Left kidney (tissue), 8 donors: Measurements from ENCODE around the gene SCGB1D4. TPM values are rescaled to one million over a fixed set of nuclear protein-coding genes. Genes with fewer than 3 reads are reported as not detected.
"Not testable (repeated sequence)": the region's sequence is repeated elsewhere in the genome, so short reads cannot be mapped to it uniquely, and the experiment has no call there.

Source experiments
- DNase-seq: peaks from one replicate; pipeline ENCODE4 v3.0.0-alpha.2; 2013
- long read RNA-seq, 8 donors: transcript quantifications; one replicate each; lab custom pipeline, GENCODE V29; 2026
- polyA plus RNA-seq: library from polyadenylated mRNA; unstranded; fragments of 120-200 nt; gene quantifications from one replicate; pipeline ENCODE4 v1.2.1, GENCODE V29; 2013; ENCODE audit not compliant: insufficient read length

Gene SCGB1D4, protein sequence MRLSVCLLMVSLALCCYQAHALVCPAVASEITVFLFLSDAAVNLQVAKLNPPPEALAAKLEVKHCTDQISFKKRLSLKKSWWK
- polyA plus RNA-seq = not detected
- long read RNA-seq, donor 1 = 0 reads
- long read RNA-seq, donor 2 = 0 reads
- long read RNA-seq, donor 3 = 0 reads
- long read RNA-seq, donor 4 = 0 reads
- long read RNA-seq, donor 5 = 0 reads
- long read RNA-seq, donor 6 = 0 reads
- long read RNA-seq, donor 7 = 0 reads
- long read RNA-seq, donor 8 = 0 reads

DNA sequence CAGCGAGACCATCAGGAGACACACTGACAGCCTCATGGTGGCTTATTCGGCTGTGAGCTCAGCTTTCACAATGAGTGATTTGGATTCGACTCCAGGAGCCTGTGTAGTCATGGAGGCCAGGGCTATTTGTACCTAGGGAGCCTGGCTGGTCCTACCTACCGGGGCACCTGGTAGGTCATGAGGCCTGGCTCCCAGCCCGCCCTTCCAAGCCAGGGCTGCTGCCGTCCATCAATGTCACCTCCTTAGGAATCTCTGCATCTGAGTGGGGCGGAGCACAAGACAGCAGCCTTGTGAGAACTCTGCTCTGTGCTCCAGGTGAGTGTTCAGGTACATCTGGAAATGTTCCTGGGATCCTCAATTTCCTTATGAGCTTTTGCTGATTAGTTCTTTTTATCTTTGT is at the start of gene SCGB1D4:
TSS of gene SCGB1D4 (minus strand) at position 101 of the 400 bp plus-strand sequence. CDS start at position 36, 65 bp downstream.
- DNase-seq = no peak

DNA sequence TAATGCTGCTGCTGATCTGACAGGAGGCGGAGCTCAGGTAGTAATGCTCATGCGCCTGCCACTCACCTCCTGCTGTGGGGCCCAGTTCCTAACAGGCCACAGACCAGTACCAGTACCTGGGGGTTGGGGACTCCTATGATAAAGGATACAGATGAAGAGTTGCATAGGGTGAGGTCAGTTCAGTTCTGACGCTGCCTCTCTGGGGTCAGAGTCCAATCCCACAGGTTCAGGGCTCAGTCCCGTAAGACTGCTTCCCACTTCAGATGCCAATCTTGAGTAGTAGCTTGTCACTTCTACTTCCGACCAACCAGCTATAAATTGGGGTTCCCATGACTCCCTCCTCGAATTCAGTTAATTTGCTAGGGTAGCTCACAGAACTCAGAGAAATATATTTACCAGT is 47.0 kb upstream of the SCGB1D4 start:
- no peak for DNase-seq

DNA sequence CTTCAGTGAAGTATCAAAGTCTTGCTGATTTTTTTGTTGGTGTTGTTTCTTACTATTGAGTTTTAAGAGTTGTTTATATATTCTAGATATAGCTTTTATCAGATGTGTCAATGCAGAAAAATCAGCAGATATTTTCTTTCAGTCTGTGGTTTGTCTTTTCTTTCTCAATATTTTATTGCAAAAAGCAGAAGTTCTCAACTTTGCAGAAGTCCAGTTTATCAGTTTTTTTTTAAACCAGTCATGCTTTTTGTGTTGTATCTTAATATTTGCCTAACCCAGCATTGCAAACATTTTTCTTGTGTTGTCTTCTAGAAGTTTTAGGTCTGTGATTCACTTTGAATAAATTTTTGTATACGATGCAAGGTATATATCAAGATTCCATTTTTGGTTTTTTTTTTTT is 45.3 kb upstream of the SCGB1D4 start:
- DNase-seq = no peak

DNA sequence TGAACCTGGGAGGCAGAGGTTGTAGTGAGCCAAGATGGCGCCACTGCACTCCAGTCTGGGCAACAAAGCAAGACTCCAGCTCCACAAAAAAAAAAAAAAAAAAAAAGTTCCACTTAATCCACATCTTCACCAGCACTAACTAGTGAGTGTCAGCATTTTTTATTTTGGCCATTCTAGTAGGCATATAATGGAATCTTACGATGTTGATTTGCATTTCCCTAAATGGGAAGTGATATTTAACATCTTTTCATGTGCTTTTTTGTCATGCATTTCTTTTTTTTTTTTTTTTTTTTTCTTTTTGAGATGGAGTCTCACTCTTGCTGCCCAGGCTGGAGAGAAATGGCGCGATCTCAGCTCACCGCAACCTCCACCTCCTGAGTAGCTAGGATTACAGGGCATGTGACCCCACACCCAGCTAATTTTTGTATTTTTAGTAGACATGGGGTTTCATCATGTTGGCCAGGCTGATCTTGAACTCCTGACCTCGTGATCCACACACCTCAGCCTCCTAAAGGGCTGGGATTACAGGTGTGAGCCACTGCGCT is 44.8 kb upstream of the SCGB1D4 start:
- not testable (repeated sequence) for DNase-seq

DNA sequence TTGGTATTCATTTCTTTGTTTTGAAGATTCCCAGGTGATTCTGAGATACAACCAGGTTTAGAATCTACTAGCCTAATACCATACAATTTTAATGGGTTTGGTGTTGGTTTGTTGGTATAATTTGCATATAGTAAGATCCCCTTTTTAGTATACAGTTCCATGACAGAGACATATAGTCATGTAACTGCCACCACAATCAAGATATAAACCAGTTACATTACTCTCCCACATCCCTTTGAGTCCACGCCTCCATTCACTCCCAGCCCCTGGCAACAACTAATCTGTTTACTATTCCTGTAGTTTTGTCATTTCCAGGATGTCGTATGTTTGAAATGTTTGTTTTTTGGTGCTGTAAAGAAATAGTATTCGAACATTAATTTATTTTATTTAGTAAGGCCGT is 42.7 kb upstream of the SCGB1D4 start:
- no peak for DNase-seq

DNA sequence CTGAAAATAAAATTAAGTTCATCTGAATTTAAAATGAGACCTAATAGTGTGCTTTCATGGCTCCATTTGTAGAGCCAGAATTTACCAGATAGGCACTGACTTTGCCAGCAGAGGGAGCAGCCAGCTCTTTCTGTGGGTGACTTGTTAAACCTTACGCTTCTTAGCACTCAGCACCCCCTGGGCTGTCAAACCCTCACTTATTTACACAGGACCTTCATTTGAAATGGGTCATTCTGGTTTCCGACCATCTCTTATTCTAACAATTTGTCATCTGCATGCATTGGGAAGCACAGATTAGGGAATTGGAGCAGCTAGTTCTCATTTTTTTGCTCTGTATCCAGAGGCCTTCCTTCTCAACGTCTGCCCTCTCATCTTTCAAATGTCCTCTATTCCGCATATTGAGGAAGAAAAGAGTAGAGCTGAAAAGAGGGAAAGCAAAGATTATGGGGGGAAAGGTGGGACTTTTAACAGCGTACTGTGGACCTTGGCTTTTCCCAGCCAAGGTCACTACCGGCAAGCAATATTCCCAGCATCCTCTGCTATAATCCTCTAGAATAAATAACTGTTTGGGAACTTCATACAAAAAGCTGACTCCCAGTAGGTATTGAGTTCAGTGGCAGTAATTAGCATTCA is 41.5 kb upstream of the SCGB1D4 start:
- peak; percentile 58 for DNase-seq

DNA sequence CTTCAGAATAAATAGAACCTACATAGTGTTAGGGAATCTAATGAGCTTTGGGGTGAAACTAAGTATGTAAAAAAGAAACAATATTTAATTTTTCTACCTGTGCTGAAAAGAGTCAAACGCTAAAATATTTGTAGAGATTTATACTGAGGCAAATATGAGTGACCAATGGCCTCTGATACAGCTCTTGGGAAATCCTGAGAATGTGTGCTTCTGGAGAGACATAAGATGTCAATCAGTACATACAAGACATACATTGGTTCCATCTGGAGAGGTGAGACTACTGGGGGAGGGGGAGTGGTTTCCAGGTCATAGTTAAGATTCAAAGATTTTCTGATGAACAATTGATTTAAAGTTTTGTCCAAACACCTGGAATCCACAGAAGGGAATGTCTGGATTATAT is 39.3 kb upstream of the SCGB1D4 start:
- DNase-seq = no peak

DNA sequence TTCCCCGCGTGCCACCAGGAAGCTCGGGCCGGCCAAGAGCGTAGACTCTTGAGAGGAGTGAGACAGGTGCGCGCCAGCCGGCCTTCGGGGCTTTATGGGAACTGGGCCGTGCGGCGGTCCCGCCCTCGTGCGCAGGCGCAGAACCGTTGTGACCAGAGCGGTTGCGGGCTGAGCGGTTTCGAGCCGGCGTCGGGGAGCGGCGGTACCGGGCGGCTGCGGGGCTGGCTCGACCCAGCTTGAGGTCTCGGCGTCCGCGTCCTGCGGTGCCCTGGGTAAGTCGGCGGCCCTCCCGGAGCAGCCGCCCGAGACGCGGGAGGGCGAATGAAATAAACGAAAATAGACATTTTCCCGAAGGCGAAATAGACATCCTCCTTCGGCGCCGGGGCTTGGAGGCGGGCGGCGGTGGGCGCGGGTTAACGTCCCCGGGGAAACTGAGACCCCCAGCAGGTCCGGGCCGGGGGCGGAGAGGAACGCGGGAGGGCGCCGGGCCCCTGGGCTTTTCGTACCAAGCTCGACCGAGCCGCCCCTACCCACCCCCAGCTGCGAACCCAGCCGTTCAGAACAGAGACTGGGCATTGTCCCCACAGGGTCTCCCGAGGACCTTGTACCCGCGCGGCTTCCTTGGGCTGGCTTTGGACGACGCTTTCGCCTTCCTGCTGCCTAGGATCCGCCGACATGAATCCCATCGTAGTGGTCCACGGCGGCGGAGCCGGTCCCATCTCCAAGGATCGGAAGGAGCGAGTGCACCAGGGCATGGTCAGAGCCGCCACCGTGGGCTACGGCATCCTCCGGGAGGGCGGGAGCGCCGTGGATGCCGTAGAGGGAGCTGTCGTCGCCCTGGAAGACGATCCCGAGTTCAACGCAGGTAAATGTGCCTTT is 38.7 kb upstream of the SCGB1D4 start, which contains the start of gene ASRGL1:
TSS of gene ASRGL1 (plus strand) at position 146 of the 879 bp plus-strand sequence. CDS start at position 676, 530 bp downstream.
- DNase-seq = peak; percentile 83

DNA sequence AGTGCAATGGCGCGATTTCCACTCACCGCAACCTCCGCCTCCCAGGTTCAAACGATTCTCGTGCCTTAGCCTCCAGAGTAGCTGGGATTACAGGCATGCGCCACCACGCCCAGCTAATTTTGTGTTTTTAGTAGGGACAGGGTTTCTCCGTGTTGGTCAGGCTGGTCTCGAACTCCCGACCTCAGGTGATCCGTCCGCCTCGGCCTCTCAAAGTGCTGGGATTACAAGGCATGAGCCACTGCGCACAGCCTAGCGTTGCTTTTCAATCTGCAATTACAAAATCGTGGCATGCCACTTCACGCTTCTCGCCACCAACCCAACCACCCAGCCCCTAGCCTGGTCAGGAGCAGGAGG is 38.1 kb upstream of the SCGB1D4 start:
- DNase-seq = not testable (repeated sequence)

DNA sequence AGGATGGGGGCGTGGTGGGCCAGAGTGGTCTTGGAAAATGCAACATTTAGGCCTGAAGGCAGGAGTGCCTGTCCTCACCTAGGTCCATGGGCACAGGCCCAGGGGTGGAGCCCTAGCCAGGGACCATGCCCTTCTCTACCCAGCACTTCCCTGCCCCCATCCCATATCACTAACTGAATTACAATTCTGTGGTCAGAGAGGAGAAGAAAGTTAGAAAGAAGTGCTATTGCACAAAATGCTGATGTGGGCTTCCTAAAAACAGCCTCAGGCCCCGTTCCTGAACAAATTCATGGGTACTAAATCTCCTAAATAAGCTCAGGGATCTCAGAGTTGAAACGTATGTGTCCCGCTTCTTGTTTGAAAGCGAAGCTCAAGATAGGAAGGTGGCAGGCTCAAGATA is 34.9 kb upstream of the SCGB1D4 start:
- no peak for DNase-seq

DNA sequence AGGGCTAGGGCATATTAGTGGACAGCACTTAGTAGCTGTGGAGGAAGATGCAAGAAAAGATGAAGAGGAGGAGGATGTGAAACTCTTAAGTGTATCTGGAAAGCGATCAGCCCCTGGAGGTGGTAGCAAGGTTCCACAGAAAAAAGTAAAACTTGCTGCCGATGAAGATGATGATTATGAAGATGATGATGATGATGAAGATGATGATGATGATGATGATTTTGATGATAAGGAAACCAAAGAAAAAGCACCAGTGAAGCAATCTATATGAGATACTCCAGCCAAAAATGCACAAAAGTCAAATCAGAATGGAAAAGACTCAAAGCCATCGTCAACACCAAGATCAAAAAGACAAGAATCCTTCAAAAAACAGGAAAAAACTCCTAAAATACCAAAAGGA is 32.4 kb upstream of the SCGB1D4 start:
- not testable (repeated sequence) for DNase-seq

DNA sequence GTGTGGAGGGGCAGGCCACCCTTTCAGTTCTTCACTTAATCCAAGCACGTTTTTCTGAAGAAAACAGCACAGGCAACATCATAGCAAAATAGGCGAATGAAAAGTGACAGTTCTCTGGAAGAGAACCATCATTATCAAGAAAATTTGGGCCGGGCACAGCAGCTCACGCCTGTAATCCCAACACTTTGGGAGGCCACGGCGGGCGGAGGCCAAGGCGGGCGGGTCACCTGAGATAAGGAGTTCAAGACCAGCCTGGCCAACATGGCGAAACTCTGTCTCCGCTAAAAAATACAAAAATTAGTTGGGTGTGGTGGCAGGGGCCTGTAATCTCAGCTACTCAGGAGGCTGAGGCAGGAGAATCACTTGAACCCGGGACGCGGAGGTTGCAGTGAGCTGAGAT is 28.7 kb upstream of the SCGB1D4 start:
- DNase-seq = not testable (repeated sequence)

DNA sequence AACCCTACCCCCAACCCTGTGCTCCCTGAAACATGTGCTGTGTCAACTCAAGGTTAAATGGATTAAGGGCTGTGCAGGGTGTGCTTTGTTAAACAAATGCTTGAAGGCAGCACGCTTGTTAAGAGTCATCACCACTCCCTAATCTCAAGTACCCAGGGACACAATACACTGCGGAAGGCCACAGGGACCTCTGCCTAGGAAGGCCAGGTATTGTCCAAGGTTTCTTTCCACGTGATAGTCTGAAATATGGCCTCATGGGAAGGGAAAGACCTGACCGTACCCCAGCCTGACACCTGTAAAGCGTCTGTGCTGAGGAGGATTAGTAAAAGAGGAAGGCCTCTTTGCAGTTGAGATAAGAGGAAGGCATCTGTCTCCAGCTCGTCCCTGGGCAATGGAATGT is 27.8 kb upstream of the SCGB1D4 start:
- DNase-seq = not testable (repeated sequence)

DNA sequence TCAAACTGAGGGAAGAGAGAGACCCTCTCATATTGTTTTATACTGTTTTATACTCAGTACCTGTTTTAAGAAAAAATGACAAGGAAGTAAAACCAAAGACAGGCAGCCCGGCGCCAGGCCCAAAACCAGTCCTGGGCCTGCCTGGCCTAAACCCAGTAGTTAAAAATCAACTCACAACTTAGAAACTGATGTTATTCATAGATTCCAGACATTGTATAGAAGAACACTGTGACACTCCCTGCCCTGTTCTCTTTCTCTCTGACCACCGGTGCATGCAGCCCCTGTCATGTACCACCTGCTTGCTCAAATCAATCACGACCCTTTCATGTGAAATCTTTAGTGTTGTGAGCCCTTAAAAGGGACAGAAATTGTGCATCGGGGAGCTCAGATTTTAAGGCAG is 26.9 kb upstream of the SCGB1D4 start:
- not testable (repeated sequence) for DNase-seq

DNA sequence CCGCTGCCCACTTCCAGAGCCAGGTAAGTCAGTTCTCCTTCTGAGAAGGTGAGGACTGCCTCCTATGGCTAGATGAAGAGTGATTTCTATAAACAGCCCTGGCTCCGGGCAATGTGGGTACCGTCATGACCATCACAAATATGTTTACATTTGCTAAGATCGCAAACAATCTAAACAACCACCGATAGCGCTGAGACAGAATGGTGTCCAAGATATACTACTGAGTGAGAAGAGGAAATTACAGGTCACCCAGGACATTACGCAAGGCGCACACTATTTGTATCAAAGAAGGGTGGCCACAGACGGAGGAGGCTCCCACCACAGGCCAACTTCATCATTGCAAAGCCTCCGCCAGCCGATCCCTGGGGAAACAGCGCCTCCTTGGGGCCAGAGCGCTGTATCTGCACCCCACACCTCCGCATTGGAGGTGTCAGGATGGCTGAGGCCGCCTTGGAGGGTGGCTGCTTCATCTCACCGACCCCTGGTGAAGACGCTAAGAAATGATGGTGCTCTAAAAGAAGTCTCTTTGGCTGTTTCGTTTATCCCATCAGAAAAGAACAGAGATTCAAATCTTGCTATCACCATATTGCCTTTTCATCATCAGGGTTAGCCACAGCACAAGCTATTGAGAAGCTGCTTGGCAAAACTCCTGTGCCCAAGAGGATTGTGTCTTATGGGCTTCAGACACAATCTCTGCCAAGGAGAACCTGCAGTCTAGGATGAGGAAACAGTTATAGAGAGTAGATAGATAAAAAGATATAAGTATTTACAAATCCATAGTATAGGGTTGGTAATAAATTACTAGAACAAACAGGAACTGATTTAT is 26.1 kb upstream of the SCGB1D4 start:
- DNase-seq = no peak

DNA sequence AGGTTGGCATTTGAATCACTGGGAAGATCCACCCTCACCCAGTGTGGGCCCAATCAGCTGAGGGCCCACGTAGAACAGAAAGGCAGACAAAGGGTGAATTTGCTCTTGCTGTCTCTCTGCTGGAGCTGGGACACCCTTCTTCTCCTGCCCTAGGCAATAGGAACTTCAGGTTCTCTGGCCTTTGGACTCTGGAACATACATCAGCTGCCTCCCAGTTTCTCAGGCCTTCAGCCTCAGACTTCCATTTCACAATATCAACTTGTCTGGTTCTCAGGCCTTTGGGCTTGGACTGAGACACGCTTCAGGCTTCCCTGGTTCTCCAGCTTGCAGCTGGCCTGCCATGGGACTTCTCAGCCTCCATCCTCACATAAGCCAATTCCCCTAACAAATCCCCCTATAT is 23.6 kb upstream of the SCGB1D4 start:
- no peak for DNase-seq

DNA sequence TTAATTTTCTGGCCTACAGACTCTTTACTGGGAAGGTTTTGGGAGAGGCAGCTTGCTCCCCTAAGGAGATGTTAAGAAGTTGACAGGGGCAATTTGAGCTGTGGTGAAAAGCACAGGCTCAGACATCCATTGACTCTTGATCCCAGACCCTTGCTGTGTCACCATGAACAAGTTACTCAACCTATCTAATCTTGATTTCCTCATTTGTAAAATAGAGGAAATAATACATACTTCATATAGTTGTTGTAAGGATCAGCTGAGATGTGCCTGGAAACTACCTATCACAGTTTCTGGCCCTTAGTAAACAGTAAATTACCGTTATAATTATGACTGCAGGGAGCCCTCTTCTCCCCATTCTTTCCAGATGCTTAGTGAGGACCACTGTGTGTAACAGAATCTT is 16.6 kb upstream of the SCGB1D4 start:
- DNase-seq = no peak

DNA sequence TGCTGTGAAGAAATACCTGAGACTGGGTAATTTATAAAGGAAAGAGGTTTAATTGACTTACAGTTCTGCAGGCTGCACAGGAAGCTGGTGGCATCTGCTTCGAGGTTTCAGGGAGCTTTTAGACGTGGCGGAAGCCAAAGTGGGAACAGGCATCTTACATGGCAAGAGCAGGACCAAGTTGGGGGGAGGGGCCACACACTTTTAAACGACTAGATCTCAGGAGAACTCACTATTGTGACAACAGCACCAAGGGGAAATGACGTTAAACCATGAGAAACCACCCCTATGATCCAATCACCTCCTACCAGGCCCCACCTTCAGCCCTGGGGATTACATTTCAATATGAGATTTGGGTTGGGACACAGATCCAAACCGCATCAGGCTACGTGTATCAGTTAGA is 11.1 kb upstream of the SCGB1D4 start:
- no peak for DNase-seq

DNA sequence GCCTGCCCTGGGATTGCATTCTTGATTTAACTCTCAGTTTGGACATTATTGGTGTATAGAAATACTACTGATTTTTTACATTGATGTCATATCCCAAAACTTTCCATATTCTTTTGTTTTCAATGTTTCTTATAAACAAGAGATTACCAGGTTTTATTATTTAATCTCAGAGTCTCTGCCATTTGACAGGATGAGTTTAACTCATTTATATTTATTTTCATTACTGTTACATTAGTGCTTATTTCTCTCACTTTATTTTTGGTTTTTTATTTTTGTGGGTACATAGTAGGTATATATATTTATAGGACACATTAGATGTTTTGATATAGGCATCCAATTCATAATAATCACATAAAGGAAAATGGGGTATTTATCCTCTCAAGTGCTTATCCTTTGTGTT is 9.1 kb upstream of the SCGB1D4 start:
- no peak for DNase-seq

DNA sequence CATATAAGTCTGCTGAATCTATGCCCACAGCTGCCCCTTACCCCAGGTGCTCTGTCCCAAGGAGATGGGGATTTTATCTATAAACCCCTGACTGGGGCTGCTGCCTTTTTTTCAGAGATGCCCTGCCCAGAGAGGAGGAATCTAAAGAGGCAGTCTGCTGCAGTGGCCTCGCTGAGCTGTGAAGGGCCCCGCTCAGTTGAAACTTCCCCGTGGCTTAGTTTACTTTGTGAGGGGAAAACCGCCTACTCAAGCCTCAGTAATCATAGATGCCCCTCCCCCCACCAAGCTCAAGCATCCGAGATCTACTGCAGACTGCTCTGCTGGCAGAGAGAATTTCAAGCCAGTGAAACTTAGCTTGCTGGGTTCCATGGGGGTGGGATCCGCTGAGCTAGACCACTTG is 7.4 kb upstream of the SCGB1D4 start:
- no peak for DNase-seq

DNA sequence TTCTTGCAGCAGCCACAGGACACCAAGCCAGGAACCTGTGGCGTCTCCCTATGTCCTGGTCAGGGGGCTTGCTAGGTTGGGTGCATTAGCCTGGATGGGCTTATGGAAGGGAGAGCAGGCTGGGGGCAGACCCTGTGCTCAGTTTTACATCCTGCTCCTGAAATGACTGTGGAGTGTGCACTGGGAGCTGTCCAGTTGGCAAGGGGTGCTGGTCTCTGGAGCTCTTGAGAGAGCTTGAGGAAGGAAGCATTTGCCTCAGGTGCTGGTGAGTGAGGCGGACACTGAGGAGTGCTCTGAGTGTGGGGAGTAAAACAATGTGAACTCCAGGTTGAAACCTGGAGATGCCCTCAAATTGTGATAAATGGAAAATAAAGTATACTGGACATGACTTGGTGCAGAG is 3.4 kb downstream of the SCGB1D4 start:
- peak; percentile 65 for DNase-seq

DNA sequence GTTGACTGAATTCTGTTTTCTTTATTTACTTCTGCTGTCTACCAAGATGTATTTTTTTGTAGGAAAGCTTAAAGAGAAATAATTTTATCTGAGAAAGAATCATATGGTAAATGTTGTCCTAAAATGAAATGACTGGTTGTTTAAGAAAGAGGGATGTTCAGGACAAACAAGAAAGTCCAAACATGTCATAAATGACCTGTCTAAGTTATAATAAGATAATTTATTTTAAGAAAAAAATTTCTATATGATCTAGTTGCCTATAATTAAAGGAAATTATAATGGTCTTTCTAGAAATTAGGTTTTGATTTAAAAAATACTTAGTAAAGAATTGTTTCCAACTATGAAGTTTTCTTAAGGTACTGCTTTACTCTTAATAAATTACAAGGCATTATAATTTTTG is 18.4 kb downstream of the SCGB1D4 start:
- DNase-seq = no peak
